Right lobe of liver (tissue), 4 donors: ENCODE data around the gene KCNK3.

Source experiments
- CTCF ChIP-seq, 4 donors: fragments of 200-600 bp in 3 of 4; fragments of 450-650 bp in 1 of 4; IDR thresholded peaks; one replicate each; pipeline versions ENCODE4 v1.5.1 to v1.8.0; 2016 to 2022; ENCODE audit warnings: antibody characterized with exemption in 4 of 4, mild to moderate bottlenecking in 2 of 4
- POLR2A ChIP-seq: fragments of 450-650 bp; IDR thresholded peaks from one replicate; pipeline ENCODE4 v1.6.1; 2017; ENCODE audit warnings: antibody characterized with exemption, mild to moderate bottlenecking
- donor health status: DM: no; HTN: no; CAD: no.
- donor health status: DM: no; HTN: no; CAD: no.
- donor health status: DM: no; HTN: yes; CAD: no.

- TF ChIP-seq CTCF (IDR thresholded peaks at IDR 0.05) (no peak), POLR2A (no peak)
These were observed 39.1 kb upstream of the KCNK3 start for GRCh38 chr2:26653207-26654060.
